Bronchial epithelial cell (primary cell): ENCODE measurements around the gene DFFA. TPM values are rescaled to one million over a fixed set of nuclear protein-coding genes. Genes with fewer than 3 reads are reported as not detected.

Experiments used
- DNase-seq: peaks from one replicate; pipeline ENCODE4 v3.0.0-alpha.2; 2010; ENCODE audit warnings: low read depth
- FAIRE-seq: peaks from 2 replicates; lab custom pipeline; 2011; peaks lifted over from hg19 to GRCh38; lab: Jason Lieb, UNC
- H3K27me3 ChIP-seq: 2 replicates; pipeline ENCODE4 v1.5.1; 2011; ENCODE audit warnings: low read length; ENCODE audit not compliant: control insufficient read depth, insufficient read depth
- H3K36me3 ChIP-seq: 2 replicates; pipeline ENCODE4 v1.5.1; 2011; ENCODE audit warnings: low read length; ENCODE audit not compliant: control insufficient read depth, insufficient read depth
- H3K4me3 ChIP-seq: 2 replicates; pipeline ENCODE4 v1.5.1; 2011; ENCODE audit warnings: mild to moderate bottlenecking, low read depth, low read length, control low read depth
- total RNA-seq: library from RNA; depleted of rRNA; stranded (reverse); fragments of >200 nt; gene quantifications from 2 replicates; pipeline ENCODE4 v1.2.1, GENCODE V29; 2014
- TF ChIP-seq, protein P1 (sequence below): IDR thresholded peaks from 2 replicates; pipeline ENCODE4 v1.5.1; 2011; ENCODE audit warnings: mild to moderate bottlenecking, moderate library complexity, low read length, control low read depth, inconsistent platforms; ENCODE audit not compliant: insufficient read depth, severe bottlenecking

The DFFA gene
- total RNA-seq, 1 donor from 2014 or later = 55.5 TPM

DNA sequence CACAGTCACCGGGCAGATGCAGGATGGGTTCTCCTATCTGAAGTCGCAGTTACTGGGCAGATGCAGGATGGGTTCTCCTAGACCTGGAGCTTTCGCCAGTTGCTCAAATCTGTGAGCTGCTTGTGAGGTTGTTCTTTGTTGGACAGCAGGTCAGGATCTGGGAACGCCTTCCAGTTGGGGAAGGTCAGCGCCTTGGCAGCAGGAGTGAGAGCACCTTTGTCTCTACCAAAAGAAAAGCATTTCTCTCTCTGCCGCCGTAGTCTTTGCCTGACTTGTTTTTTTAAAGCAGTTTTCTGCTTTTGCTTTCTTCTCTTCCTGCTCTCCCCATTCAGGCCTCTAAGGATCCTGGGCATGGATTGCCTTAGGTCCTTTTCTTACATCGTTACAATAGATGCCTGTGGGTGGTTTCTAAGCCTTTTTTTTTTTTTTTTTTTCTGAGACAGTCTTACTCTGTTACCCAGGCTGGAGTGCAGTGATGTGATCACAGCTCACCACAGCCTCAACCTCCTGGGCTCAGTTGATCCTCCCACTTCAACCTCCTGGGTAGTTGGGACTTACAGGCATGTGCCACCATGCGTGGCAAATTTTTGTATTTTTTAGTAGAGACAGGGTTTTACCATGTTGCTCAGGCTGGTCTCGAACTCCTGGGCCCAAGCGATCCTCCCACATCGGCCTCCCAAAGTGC, 18.1 kb upstream of the DFFA start:
- Histone ChIP-seq H3K4me3 (no peak overlapping the region), H3K36me3 (peaks cover 1% of the 10 kb centered on the region), H3K27me3 (no peaks in the 10 kb centered on the region)
- FAIRE-seq (no peak), DNase-seq (no peak)
- TF ChIP-seq, protein P1, sequence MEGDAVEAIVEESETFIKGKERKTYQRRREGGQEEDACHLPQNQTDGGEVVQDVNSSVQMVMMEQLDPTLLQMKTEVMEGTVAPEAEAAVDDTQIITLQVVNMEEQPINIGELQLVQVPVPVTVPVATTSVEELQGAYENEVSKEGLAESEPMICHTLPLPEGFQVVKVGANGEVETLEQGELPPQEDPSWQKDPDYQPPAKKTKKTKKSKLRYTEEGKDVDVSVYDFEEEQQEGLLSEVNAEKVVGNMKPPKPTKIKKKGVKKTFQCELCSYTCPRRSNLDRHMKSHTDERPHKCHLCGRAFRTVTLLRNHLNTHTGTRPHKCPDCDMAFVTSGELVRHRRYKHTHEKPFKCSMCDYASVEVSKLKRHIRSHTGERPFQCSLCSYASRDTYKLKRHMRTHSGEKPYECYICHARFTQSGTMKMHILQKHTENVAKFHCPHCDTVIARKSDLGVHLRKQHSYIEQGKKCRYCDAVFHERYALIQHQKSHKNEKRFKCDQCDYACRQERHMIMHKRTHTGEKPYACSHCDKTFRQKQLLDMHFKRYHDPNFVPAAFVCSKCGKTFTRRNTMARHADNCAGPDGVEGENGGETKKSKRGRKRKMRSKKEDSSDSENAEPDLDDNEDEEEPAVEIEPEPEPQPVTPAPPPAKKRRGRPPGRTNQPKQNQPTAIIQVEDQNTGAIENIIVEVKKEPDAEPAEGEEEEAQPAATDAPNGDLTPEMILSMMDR = no peak

DNA sequence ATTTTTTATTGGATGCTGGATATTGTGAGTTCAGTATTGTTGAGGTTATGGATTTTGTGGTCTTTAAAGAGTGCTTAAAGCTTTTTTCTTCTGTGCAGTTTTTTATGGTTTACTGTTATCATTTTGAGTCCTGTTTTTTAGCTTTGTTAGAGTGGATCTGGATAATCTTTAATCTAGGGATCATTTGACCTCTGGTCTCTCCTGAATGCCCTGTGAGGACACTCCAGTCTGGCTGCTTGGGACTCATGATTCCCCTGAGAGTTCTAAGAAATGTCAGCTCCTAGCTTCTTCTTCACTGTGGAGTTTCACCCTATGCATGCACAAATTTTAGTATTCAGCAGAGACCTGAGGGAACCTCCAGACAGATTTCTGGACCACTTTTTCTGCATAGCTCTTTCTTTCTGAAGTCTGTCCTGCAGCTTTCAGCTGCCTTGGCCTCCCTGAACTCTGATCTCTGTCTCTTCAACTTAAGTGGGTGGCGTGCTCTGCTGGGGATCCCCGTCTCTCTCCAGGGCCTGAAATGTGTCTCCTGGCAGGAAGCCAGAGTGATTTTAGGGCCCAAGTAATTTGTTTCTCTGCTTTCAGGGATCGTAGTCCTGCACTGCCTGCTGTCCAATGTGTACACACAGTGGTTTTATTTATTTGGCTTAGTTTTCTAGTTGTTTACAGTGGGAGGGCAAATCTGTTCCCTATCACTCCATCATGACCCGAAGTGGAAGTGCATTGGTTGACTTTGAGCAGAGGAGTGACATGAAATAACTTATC, 17.1 kb upstream of the DFFA start:
- TF ChIP-seq, protein P1 = no peak
- DNase-seq (no peak), FAIRE-seq (no peak)

DNA sequence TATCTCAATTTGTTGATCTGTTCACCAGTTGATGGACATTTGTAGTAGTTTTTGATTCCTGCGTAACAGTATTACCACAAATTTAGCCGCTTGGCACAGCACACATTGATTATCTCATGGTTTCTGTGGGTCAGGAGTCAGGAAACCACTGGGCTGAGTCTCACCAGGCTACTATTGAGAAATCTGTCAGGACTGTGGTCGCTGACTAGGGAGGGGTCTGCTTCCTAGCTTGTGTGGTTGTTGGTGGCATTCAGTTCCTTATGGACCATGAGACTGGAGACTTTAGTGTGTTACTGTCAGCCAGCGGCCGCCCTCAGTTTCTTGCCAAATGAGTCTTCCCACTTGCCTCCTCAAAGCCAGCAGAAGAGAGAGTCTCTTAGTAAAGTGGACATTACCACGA, 12.2 kb upstream of the DFFA start:
- Histone ChIP-seq H3K36me3 (peaks cover 1% of the 10 kb centered on the region), H3K27me3 (no peaks in the 10 kb centered on the region), H3K4me3 (no peak overlapping the region)
- TF ChIP-seq, protein P1 = no peak
- DNase-seq (no peak), FAIRE-seq (no peak)

More for the DNA sequence above, 17.1 kb upstream of the DFFA start:
- peaks cover 1% of the 10 kb centered on the region for H3K36me3 ChIP-seq
- no peak overlapping the region for H3K4me3 ChIP-seq
- H3K27me3 ChIP-seq = no peaks in the 10 kb centered on the region

DNA sequence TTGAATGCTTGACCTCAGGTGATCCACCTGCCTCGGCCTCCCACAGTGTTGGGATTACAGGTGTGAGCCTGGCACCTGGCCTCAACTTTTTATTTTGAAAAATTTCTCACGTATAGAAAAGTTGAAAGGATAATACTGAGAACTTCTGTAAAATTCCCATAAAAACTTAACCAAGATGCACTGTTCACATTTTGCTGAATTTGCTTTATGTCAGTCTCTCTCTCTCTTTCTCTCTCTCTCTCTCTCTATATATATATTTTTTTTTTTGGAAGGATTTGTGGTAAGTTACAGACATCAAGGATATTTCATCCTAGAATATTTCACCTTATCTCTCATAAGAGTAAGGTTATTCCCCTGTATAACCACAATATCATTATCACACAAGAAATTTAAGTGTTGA, 8.3 kb upstream of the DFFA start:
- FAIRE-seq (no peak), DNase-seq (no peak)
- H3K4me3 ChIP-seq = no peak overlapping the region
- H3K27me3 ChIP-seq = no peaks in the 10 kb centered on the region
- peaks cover 2% of the 10 kb centered on the region for H3K36me3 ChIP-seq
- TF ChIP-seq, protein P1 = no peak

DNA sequence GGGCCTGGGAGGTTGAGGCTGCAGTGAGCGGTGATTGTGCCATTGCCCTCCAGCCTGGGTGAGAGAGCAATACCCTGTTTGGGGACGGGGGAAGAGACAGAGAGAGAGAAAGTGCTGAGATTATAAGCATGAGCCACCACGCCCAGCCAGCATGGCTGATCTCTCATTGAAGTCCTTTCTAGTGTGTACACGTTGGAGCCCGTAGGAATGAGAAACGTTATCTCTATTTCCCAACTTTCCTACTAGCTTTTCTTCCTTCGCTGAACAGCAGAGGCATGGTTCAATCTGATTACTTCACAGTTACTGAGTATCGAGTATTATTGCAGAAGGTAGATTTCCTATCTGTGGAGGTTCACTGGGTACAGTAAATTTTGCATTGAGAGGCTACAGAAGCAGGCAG, 7.0 kb upstream of the DFFA start:
- FAIRE-seq (peak; percentile 66), DNase-seq (no peak)
- Histone ChIP-seq H3K36me3 (peaks cover 2% of the 10 kb centered on the region), H3K27me3 (no peaks in the 10 kb centered on the region), H3K4me3 (no peak overlapping the region)
- TF ChIP-seq, protein P1 = no peak
